ENCODE results near the gene ZCWPW2.

The ZCWPW2 gene, protein sequence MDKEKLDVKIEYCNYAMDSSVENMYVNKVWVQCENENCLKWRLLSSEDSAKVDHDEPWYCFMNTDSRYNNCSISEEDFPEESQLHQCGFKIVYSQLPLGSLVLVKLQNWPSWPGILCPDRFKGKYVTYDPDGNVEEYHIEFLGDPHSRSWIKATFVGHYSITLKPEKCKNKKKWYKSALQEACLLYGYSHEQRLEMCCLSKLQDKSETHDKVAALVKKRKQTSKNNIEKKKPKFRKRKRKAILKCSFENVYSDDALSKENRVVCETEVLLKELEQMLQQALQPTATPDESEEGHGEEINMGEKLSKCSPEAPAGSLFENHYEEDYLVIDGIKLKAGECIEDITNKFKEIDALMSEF

GRCh38 chr3:28348629-28349468 is at the start of gene ZCWPW2, which contains the start of gene AZI2:
TSS of gene ZCWPW2 (plus strand) at chr3:28348721. CDS start at chr3:28413069, 64,348 bp downstream.
TSS of gene AZI2 (minus strand) at chr3:28348824. CDS start at chr3:28340617, 8,207 bp downstream.
- Mint-ChIP-seq H3K27ac (peak within 1 kb of the TSS; percentile 94), H3K27me3 (no peaks in the 10 kb centered on the region), H3K4me3 (peak within 1 kb of the TSS; percentile 92), H3K4me1 (peaks cover 48% of the 10 kb centered on the region), H3K9me3 (peaks cover 9% of the 10 kb centered on the region), H3K36me3 (ENCODE audit: low read depth) (peaks cover 27% of the 10 kb centered on the region)
- DNase-seq = peak; percentile 93
- peak; percentile 93 for ATAC-seq

DNA sequence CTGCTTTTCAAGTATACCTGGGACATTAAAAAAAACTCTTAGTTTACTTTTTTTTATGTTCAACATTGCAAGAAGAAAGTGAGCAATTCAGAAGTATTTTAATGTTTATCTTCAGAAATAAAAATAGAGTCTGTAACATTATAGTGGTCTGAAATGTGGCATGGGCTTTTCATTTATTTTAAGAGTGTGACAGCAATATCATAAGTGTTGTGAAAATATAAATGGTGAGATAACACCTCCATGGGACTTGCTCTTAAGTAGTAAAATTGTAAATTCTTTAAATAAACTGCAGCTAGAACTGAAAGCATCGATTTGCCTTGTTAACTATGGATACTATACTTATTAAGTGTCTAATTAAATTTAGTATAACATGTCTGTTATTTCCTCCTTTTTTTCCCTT is 48.8 kb upstream of the ZCWPW2 start:
- no peak overlapping the region for H3K4me3 Mint-ChIP-seq
- H3K27ac Mint-ChIP-seq = no peak overlapping the region
- H3K4me1 Mint-ChIP-seq = peaks cover 12% of the 10 kb centered on the region
- ATAC-seq = no peak
- DNase-seq = no peak
- H3K36me3 Mint-ChIP-seq (ENCODE audit: low read depth) = peaks cover 2% of the 10 kb centered on the region
- H3K9me3 Mint-ChIP-seq = no peaks in the 10 kb centered on the region
- H3K27me3 Mint-ChIP-seq = no peaks in the 10 kb centered on the region

DNA sequence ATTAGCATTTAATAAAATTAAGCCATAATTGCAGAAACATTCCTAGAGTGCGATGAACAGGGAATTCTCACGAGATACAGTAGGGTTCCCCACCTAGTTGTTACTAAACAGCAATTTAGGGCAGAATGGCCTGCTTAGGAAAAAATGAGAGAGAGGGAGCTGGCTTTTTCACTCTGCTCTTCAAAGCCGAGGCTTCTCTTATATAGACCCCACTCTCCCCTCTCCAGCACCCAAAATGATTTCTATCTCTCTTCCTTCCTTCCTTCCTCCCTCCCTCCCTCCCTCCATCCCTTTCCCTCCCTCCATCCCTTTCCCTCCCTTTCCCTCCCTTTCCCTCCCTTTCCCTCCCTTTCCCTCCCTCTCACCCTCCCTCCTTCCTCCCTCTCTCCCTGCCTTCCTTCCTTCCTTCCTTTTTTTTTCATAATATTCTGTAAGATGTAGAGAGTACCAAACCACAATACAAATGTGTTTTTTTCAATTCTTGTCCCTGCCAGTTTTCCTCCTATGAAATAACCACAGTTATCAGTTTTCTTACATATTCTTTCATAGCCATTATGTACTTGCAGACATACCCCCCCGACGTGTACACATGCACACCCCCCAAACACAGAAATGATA is 48.1 kb upstream of the ZCWPW2 start:
- DNase-seq = no peak
- Mint-ChIP-seq H3K4me1 (peaks cover 5% of the 10 kb centered on the region), H3K36me3 (ENCODE audit: low read depth) (peaks cover under 1% of the 10 kb centered on the region), H3K27me3 (no peaks in the 10 kb centered on the region), H3K27ac (no peak overlapping the region), H3K9me3 (no peaks in the 10 kb centered on the region), H3K4me3 (no peak overlapping the region)
- ATAC-seq = no peak

DNA sequence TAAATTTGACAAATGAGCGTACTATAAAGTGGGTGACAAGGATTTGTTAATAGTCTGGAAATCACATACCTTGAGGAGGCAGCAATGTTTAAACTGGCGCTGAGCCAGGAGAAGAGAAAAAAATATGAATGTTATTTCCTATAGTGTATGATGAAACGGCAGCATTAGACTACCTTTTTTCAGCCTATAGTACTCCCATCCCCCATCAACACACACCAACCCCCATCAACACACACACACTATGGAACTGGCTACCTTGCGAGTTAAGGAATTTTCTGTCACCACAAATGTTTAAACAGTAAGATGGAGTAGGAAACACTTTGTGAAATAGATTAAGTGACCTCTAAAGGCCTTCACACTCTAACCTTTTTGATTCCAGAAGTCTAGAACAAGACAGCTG is 46.8 kb upstream of the ZCWPW2 start:
- DNase-seq (no peak), ATAC-seq (no peak)
- Mint-ChIP-seq H3K27me3 (no peaks in the 10 kb centered on the region), H3K4me3 (no peak overlapping the region), H3K27ac (no peak overlapping the region), H3K4me1 (no peaks in the 10 kb centered on the region), H3K9me3 (no peaks in the 10 kb centered on the region), H3K36me3 (ENCODE audit: low read depth) (no peaks in the 10 kb centered on the region)

DNA sequence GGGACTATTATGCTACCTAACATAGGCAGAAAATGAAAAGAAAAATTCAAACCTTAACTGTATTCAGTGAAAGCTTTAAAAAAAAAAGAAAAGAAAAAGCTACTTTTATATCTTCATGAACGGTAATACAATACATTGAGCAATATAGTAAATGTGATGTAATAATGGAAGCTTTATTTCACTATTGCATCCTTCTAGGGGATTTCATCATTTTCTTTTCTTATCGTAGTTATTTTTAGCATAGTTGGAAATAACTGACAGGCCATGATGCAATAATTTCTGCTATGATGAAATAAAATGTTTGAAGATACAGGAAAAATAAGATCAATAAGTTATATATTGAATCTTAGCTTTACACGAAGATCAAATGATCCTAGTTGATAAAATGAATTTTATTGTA is 40.3 kb upstream of the ZCWPW2 start:
- DNase-seq (no peak), ATAC-seq (no peak)
- no peaks in the 10 kb centered on the region for H3K9me3 Mint-ChIP-seq
- H3K27me3 Mint-ChIP-seq = no peaks in the 10 kb centered on the region
- H3K27ac Mint-ChIP-seq = no peak overlapping the region
- H3K4me3 Mint-ChIP-seq = no peak overlapping the region
- H3K36me3 Mint-ChIP-seq (ENCODE audit: low read depth) = peaks cover 5% of the 10 kb centered on the region
- H3K4me1 Mint-ChIP-seq = peaks cover 4% of the 10 kb centered on the region

DNA sequence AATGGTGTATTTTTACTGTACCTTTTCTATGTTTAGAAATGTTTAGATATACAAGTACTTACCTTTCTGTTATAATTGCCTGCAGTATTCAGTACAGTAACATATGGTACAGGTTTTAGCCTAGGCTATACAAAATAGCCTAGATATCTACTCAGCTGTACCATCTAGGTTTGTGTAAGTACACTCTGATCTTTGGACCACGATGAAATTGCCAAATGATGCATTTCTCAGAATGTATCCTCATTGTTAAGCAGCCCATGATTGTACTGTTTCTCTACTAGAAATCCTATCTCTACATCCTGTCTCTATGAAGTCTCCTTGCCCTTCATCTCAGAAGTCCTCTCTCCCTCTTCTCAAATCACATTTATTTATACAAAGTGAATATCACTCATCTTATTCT is 32.8 kb upstream of the ZCWPW2 start:
- Mint-ChIP-seq H3K9me3 (no peaks in the 10 kb centered on the region), H3K27ac (no peak overlapping the region), H3K4me3 (no peak overlapping the region), H3K27me3 (no peaks in the 10 kb centered on the region), H3K4me1 (peaks cover under 1% of the 10 kb centered on the region), H3K36me3 (ENCODE audit: low read depth) (peaks cover 7% of the 10 kb centered on the region)
- ATAC-seq (no peak), DNase-seq (no peak)

DNA sequence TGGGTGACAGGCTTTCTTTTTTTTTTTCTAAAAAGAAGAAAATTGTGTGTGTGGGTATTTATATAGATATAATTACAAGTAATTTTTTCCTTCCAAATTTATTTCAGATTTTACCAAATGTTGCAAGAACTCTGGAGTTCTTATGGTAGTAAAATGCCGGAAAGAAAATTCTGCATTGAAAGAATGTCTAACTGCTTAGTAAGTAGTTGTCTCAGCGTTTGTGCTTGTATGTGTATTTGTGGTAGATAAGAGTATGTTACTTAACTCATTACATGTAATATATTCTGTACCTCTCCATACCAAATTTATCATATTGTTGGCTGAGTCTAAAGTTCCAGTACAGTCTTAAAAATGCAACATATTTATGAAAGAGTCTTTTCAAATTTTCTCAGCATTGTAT is 32.3 kb upstream of the ZCWPW2 start:
- Mint-ChIP-seq H3K27ac (no peak overlapping the region), H3K9me3 (no peaks in the 10 kb centered on the region), H3K27me3 (no peaks in the 10 kb centered on the region), H3K4me1 (peaks cover 6% of the 10 kb centered on the region), H3K4me3 (no peak overlapping the region), H3K36me3 (ENCODE audit: low read depth) (peaks cover 12% of the 10 kb centered on the region)
- ATAC-seq (no peak), DNase-seq (no peak)

GRCh38 chr3:28317438-28318022 is 31.0 kb upstream of the ZCWPW2 start:
- peak; percentile 84 for ATAC-seq
- Mint-ChIP-seq H3K27ac (no peak overlapping the region), H3K36me3 (ENCODE audit: low read depth) (peaks cover 15% of the 10 kb centered on the region), H3K4me1 (peaks cover 10% of the 10 kb centered on the region), H3K27me3 (no peaks in the 10 kb centered on the region), H3K9me3 (no peaks in the 10 kb centered on the region), H3K4me3 (no peak overlapping the region)
- DNase-seq = peak; percentile 7

GRCh38 chr3:28320981-28321380 is 27.5 kb upstream of the ZCWPW2 start:
- H3K9me3 Mint-ChIP-seq = no peaks in the 10 kb centered on the region
- peaks cover 30% of the 10 kb centered on the region for H3K36me3 Mint-ChIP-seq (ENCODE audit: low read depth)

DNA sequence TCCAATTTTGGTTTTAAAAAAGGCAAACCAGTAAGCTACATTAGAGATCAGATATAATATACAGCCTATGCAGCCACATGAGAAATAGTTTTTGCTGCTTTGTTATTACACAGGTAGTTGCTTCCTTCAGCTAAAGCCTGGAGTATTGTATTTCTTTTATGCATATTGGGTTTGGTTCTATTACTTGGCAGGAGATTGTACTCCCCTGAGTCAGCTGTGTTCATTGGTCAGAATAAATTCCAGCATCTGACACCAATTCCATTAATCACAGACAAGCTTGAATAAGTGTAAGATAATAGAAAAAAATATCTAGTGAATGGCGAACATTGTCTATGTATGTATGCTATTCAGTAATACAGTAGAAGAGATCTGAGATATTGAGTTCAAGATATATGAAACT is 26.1 kb upstream of the ZCWPW2 start:
- no peak for DNase-seq
- ATAC-seq = no peak
- H3K4me1 Mint-ChIP-seq = peaks cover 33% of the 10 kb centered on the region
- H3K9me3 Mint-ChIP-seq = no peaks in the 10 kb centered on the region
- H3K4me3 Mint-ChIP-seq = no peak overlapping the region
- peaks cover 30% of the 10 kb centered on the region for H3K36me3 Mint-ChIP-seq (ENCODE audit: low read depth)
- no peaks in the 10 kb centered on the region for H3K27me3 Mint-ChIP-seq
- no peak overlapping the region for H3K27ac Mint-ChIP-seq

More at GRCh38 chr3:28320981-28321380, 27.5 kb upstream of the ZCWPW2 start:
- peak; percentile 43 for ATAC-seq
- no peak for DNase-seq
- Mint-ChIP-seq H3K27ac (peak overlapping the region; percentile 29), H3K4me1 (peaks cover 20% of the 10 kb centered on the region), H3K4me3 (no peak overlapping the region), H3K27me3 (no peaks in the 10 kb centered on the region)

- Mint-ChIP-seq H3K36me3 (ENCODE audit: low read depth) (peaks cover 18% of the 10 kb centered on the region), H3K9me3 (no peaks in the 10 kb centered on the region), H3K27ac (peak overlapping the region; percentile 83), H3K4me1 (peaks cover 29% of the 10 kb centered on the region), H3K4me3 (no peak overlapping the region), H3K27me3 (no peaks in the 10 kb centered on the region)
- ATAC-seq = peak; percentile 97
- DNase-seq = peak; percentile 12
Observed at GRCh38 chr3:28326458-28326926, 22.0 kb upstream of the ZCWPW2 start.

- peaks cover 18% of the 10 kb centered on the region for H3K36me3 Mint-ChIP-seq (ENCODE audit: low read depth)
- H3K9me3 Mint-ChIP-seq = no peaks in the 10 kb centered on the region
- H3K27ac Mint-ChIP-seq = no peak overlapping the region
- H3K4me1 Mint-ChIP-seq = peaks cover 28% of the 10 kb centered on the region
- H3K4me3 Mint-ChIP-seq = no peak overlapping the region
- ATAC-seq (no peak), DNase-seq (no peak)
- no peaks in the 10 kb centered on the region for H3K27me3 Mint-ChIP-seq
Observed at GRCh38 chr3:28328188-28329151, 20.1 kb upstream of the ZCWPW2 start.

DNA sequence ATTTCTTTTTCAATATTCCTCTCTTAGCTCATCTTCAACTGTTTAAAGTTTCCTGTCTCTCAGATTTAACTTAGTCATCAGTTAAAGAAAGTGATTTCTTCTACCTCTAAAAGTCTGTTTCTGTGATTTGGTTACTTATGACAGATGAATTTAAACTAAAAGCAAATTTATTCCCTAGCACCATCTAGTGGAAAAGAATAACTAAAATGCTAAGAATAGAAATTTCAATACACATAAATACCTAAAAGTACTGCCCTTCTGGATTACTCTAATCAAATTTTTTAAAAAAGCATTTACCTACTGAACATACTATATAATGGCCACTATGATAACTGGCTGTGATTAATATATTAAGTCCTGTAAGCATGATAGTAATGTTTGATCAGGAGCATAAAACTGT is 14.0 kb upstream of the ZCWPW2 start:
- no peak overlapping the region for H3K4me3 Mint-ChIP-seq
- peaks cover 13% of the 10 kb centered on the region for H3K36me3 Mint-ChIP-seq (ENCODE audit: low read depth)
- H3K27me3 Mint-ChIP-seq = no peaks in the 10 kb centered on the region
- H3K27ac Mint-ChIP-seq = no peak overlapping the region
- peaks cover 5% of the 10 kb centered on the region for H3K4me1 Mint-ChIP-seq
- DNase-seq (no peak), ATAC-seq (no peak)
- H3K9me3 Mint-ChIP-seq = no peaks in the 10 kb centered on the region

Measured in activated naive CD8-positive, alpha-beta T cell treated with anti-CD3 and anti-CD28 coated beads, Interleukin-2, amount 50 U/mL, for 24 hours (primary cell).